OCI-LY7 (cell line): ENCODE data around the gene KCNJ9. TPM values are rescaled to one million over a fixed set of nuclear protein-coding genes. Genes with fewer than 3 reads are reported as not detected.

Experiments used
- BruUV-seq: library from RNA; stranded (reverse); fragments of 400-500 nt; replicated peaks from 2 replicates; lab custom pipeline; 2021; lab: Mats Ljungman, UMichigan
- CTCF ChIA-PET: fragments of 300-600 bp; sonication (Branson Sonifier 250); formaldehyde crosslinking; loops from one replicate; lab custom pipeline; 2022; ENCODE audit warnings: antibody characterized with exemption; ENCODE audit not compliant: unreplicated experiment; lab: Charles Lee
- POLR2A ChIA-PET: fragments of 300-600 bp; sonication (Branson Sonifier 250); formaldehyde crosslinking; loops from one replicate; lab custom pipeline; 2022; ENCODE audit warnings: antibody characterized with exemption; lab: Charles Lee
- DNase-seq: peaks from one replicate; pipeline ENCODE4 v3.0.0-alpha.2; 2015; ENCODE audit warnings: low spot score
- H2AFZ ChIP-seq: fragments of 200-600 bp; sonication (generic), shearing (Covaris generic); 2 replicates; pipeline ENCODE4 v1.6.1; 2014; ENCODE audit warnings: mild to moderate bottlenecking, antibody characterized with exemption, low read length, moderate library complexity
- H3K27ac ChIP-seq: fragments of 200-600 bp; sonication (generic); 2 replicates; pipeline ENCODE4 v1.5.1; 2014; ENCODE audit warnings: mixed run types, low read depth, mild to moderate bottlenecking, moderate library complexity, low read length, inconsistent platforms; ENCODE audit not compliant: poor library complexity, severe bottlenecking
- H3K36me3 ChIP-seq: fragments of 200-600 bp; sonication (generic); 2 replicates; pipeline ENCODE4 v1.6.1; 2014; ENCODE audit warnings: mild to moderate bottlenecking, antibody characterized with exemption, low read length, moderate library complexity, mixed read lengths; ENCODE audit not compliant: insufficient read depth
- H3K4me1 ChIP-seq: fragments of 200-600 bp; sonication (generic); 2 replicates; pipeline ENCODE4 v1.5.1; 2014; ENCODE audit warnings: mild to moderate bottlenecking, low read length; ENCODE audit not compliant: insufficient read depth, poor library complexity, severe bottlenecking
- H3K4me2 ChIP-seq: fragments of 200-600 bp; sonication (generic); 2 replicates; pipeline ENCODE4 v1.6.1; 2014; ENCODE audit warnings: mild to moderate bottlenecking, low read length
- H3K4me3 ChIP-seq: fragments of 200-600 bp; sonication (generic); 2 replicates; pipeline ENCODE4 v1.5.1; 2014; ENCODE audit warnings: mild to moderate bottlenecking, low read depth, low read length; ENCODE audit not compliant: poor library complexity, severe bottlenecking
- H3K79me2 ChIP-seq: fragments of 200-600 bp; sonication (generic); 2 replicates; pipeline ENCODE4 v1.6.1; 2016; ENCODE audit warnings: low read depth, mild to moderate bottlenecking, low read length, moderate library complexity, mixed read lengths; ENCODE audit not compliant: insufficient read depth
- H3K9me2 ChIP-seq: fragments of 200-600 bp; sonication (generic); 2 replicates; pipeline ENCODE4 v1.6.1; 2016; ENCODE audit warnings: mild to moderate bottlenecking, low read length, mixed read lengths; ENCODE audit not compliant: insufficient read depth
- H3K9me3 ChIP-seq: fragments of 200-600 bp; sonication (generic); 2 replicates; pipeline ENCODE4 v1.6.1; 2014; ENCODE audit warnings: mild to moderate bottlenecking, mixed run types, low read length, mixed read lengths
- H4K20me1 ChIP-seq: fragments of 200-600 bp; sonication (generic); 2 replicates; pipeline ENCODE4 v1.6.1; 2014; ENCODE audit warnings: mild to moderate bottlenecking, antibody characterized with exemption, low read length, moderate library complexity, mixed read lengths; ENCODE audit not compliant: insufficient read depth
- CTCF ChIP-seq: fragments of 200-600 bp; sonication (generic); conservative IDR thresholded peaks from 2 replicates; pipeline ENCODE4 v1.5.1; 2014; ENCODE audit warnings: mild to moderate bottlenecking, antibody characterized with exemption, low read length, moderate library complexity, mixed read lengths
- EZH2phosphoT487 ChIP-seq: fragments of 200-600 bp; sonication (generic); IDR thresholded peaks from 2 replicates; pipeline ENCODE4 v1.6.1; 2018; ENCODE audit warnings: low read depth, borderline replicate concordance, mild to moderate bottlenecking, mixed run types, antibody characterized with exemption, low read length, moderate library complexity, mixed read lengths
- intact Hi-C: fragments of 100-400 bp; cut with micrococcal nuclease; formaldehyde crosslinking; loops from one replicate; pipeline ENCODE4 v1.10.0; 2022; ENCODE audit not compliant: unreplicated experiment
- total RNA-seq, 2 experiments: library from RNA; depleted of rRNA in 1 of 2; stranded (reverse); fragments of >200 nt in 1 of 2; shearing (Covaris generic) in 1 of 2; gene quantifications; 2 replicates each; pipeline ENCODE4 v1.2.3, GENCODE V29; 2014 to 2022

KCNJ9 gene
- total RNA-seq, 2 experiments from 2014 or later: not detected

GRCh38 chr1:160115545-160116282 lies 34.4 kb downstream of the KCNJ9 start, which contains the start of gene ATP1A2:
TSS of gene ATP1A2 (plus strand) at chr1:160115759. CDS start at chr1:160115862, 103 bp downstream.
- H3K9me2 ChIP-seq: no peaks in the 10 kb centered on the region
- H2AFZ ChIP-seq: no peak within 1 kb of the TSS
- CTCF ChIA-PET: no interaction called here
- no peaks in the 10 kb centered on the region for H3K36me3 ChIP-seq
- TF ChIP-seq EZH2phosphoT487 (no peak), CTCF (no peak)
- no peaks in the 10 kb centered on the region for H4K20me1 ChIP-seq
- POLR2A ChIA-PET: interaction anchor here (0.6 kb wide), 1 partner anchor 30 kb away, joined by 3 read pairs; no protein-coding TSS in a partner anchor
- H3K79me2 ChIP-seq: no peaks in the 10 kb centered on the region
- no peaks in the 10 kb centered on the region for H3K9me3 ChIP-seq
- H3K4me1 ChIP-seq: peaks cover 4% of the 10 kb centered on the region
- H3K4me3 ChIP-seq: no peak within 1 kb of the TSS
- DNase-seq: no peak
- intact Hi-C loops: no loop called here
- no peak within 1 kb of the TSS for H3K4me2 ChIP-seq
- no peak within 1 kb of the TSS for H3K27ac ChIP-seq
- BruUV-seq: no TSS peak

DNA sequence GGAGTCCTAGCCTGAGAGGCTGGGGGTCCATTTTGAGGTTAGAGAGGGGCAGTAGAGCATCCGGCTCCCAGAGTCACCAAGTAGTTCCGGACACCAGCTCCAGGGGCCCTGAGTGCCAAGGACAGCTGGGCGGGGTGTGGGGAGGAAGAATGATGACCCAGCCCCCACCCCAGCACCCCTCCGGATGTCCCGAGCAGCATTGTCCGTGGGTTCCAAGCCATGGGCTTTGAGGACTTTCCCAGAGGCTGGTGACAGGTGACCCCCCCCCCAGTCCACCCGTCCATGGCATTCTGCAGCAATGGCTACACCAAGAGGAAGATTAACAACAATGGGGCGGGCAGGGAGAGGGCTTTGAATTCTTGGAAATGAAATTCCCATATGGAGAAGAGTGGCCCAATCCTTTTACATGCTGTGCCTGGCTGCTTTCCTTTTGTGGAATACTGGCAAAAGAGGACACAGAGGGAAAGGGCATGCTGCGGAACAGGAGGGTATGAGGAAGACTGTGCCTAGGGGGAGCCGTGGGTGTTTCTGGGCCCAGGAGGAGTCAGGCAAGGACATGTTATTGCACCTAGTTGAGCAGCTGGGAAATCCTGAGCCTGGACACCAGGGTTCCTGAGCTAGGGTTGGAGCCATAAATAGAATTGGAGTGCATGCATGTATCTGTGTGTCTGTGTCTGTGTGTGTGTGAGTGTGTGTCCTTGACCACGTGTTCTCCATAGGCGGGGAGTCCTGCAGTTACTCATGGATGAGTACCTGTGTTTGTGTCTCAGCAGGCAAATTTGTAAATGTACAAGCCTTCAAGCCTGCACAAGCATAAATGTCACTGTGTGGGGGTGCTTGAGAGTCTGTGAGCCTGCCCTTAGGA lies 35.2 kb downstream of the KCNJ9 start:
- no peaks in the 10 kb centered on the region for H3K9me2 ChIP-seq
- H3K4me2 ChIP-seq: no peak overlapping the region
- H3K36me3 ChIP-seq: no peaks in the 10 kb centered on the region
- no peaks in the 10 kb centered on the region for H3K79me2 ChIP-seq
- H3K4me1 ChIP-seq: peaks cover 4% of the 10 kb centered on the region
- BruUV-seq: no TSS peak
- no peak overlapping the region for H3K4me3 ChIP-seq
- H3K9me3 ChIP-seq: no peaks in the 10 kb centered on the region
- no peak overlapping the region for H3K27ac ChIP-seq
- H4K20me1 ChIP-seq: no peaks in the 10 kb centered on the region
- DNase-seq: no peak
- intact Hi-C loops: no loop called here
- no peak overlapping the region for H2AFZ ChIP-seq
- TF ChIP-seq EZH2phosphoT487 (no peak), CTCF (no peak)
- CTCF ChIA-PET: no interaction called here
- POLR2A ChIA-PET: interaction anchor here (0.6 kb wide), 1 partner anchor 29 kb away, joined by 3 read pairs; no protein-coding TSS in a partner anchor
